Right cardiac atrium (tissue), 5 donors: ENCODE data around the gene TEX52. TPM values are rescaled to one million over a fixed set of nuclear protein-coding genes. Genes with fewer than 3 reads are reported as not detected.

ENCODE experiments used
- ATAC-seq, 2 donors: fragments of 200-7000 bp; cut with Tn5 transposase; one replicate each; pipeline versions ENCODE4 v1.8.0 to v1.9.1; 2020; ENCODE audit warnings: moderate library complexity in 2 of 2, mild to moderate bottlenecking in 1 of 2
- DNase-seq, 3 donors: peaks; one replicate each; pipeline ENCODE4 v3.0.0-alpha.2; 2020
- H3K27ac ChIP-seq: one replicate; pipeline ENCODE4 v1.5.1; 2013; ENCODE audit warnings: mild to moderate bottlenecking, low read length, control low read depth, moderate library complexity
- H3K27me3 ChIP-seq: one replicate; pipeline ENCODE4 v1.6.1; 2013; ENCODE audit not compliant: control insufficient read depth, insufficient read depth
- H3K4me1 ChIP-seq: one replicate; pipeline ENCODE4 v1.6.1; 2013; ENCODE audit warnings: low read length; ENCODE audit not compliant: control insufficient read depth, insufficient read depth
- H3K4me3 ChIP-seq: one replicate; pipeline ENCODE4 v1.5.1; 2013; ENCODE audit warnings: low read length, control low read depth
- H3K9me3 ChIP-seq: one replicate; pipeline ENCODE4 v1.6.1; 2013; ENCODE audit warnings: low read length; ENCODE audit not compliant: control insufficient read depth
- WGBS: extraction: QIAGEN DNeasy Blood & Tissue Kit; methylation state at CpG from one replicate; pipeline ENCODE4 v1.1.7; 2013; 5-methylcytosine and 5-hydroxymethylcytosine counted together
- intact Hi-C, 4 donors: fragments of 100-400 bp; cut with DNase I; formaldehyde crosslinking; loops; one replicate each; pipeline versions ENCODE4 v1.11.0 to v1.14.0; 2022 to 2023
- long read RNA-seq, 4 donors: library from polyadenylated mRNA; unstranded; transcript quantifications; one replicate each; pipeline ENCODE4 v2.0.0, GENCODE V29; 2020 to 2021
- polyA plus RNA-seq: library from polyadenylated mRNA; stranded (reverse); fragments of 200-250 nt; gene quantifications from one replicate; pipeline ENCODE4 v1.2.3, GENCODE V29; 2013
- total RNA-seq, 4 donors: library from RNA; stranded (reverse); fragmentation: NEBNext Ultra II Directional; extraction: Animal tissue kit (Norgen Biotek cat#: 25700); gene quantifications; one replicate each; pipeline ENCODE4 v1.2.1, GENCODE V29; 2021
- donor health status: healthy with polysubstance abuse.
- donor health status: DM: no; HTN: yes; CAD: no.
- donor health status: DM: no; HTN: no; CAD: no.
- donor health status: DM: no; HTN: yes; CAD: no; lungs with severe emphysema.
- donor health status: DM: yes; HTN: yes; CAD: no.

TEX52 gene
- not detected for total RNA-seq
- not detected for polyA plus RNA-seq
- long read RNA-seq, donor 1: 0 reads
- long read RNA-seq, donor 2: 0 reads
- long read RNA-seq, donor 3: 0 reads
- long read RNA-seq, donor 4: 0 reads

DNA sequence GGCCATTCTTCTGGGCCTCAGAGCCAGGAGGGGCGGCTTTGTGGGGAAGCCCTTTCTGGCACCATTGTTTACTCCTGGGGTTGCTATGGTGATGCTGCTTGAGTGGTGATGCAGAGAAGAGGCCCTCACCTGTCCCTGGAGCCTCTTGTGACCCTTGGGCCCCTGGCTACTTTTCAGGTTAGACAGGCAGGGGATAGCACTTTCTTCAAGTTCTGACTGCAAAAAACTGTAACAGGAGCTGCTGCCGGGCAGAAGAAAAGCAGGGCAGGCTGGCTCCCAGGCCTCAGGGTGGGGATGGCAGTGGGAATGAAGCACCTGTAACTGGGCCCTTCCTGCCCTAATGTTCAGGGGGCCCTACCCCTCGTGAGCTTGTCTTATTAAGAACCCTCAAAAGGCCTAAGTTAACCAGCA is at the start of gene TEX52:
TEX52 (minus strand) TSS at position 19 of the 411 bp plus-strand sequence; CDS start at position 6, 13 bp downstream.
- 87% methylated on average over 3 of the region's 3 CpGs for WGBS
- H3K4me3 ChIP-seq: no peak within 1 kb of the TSS
- no peak within 1 kb of the TSS for H3K27ac ChIP-seq
- no peaks in the 10 kb centered on the region for H3K9me3 ChIP-seq
- H3K4me1 ChIP-seq: no peaks in the 10 kb centered on the region
- DNase-seq: no peak
- ATAC-seq: no peak
- intact Hi-C loops: loop anchor here in 3 of 4 donors (10.0 kb wide), 1 partner anchor 178 kb away; no protein-coding TSS in a partner anchor
- H3K27me3 ChIP-seq: no peaks in the 10 kb centered on the region

DNA sequence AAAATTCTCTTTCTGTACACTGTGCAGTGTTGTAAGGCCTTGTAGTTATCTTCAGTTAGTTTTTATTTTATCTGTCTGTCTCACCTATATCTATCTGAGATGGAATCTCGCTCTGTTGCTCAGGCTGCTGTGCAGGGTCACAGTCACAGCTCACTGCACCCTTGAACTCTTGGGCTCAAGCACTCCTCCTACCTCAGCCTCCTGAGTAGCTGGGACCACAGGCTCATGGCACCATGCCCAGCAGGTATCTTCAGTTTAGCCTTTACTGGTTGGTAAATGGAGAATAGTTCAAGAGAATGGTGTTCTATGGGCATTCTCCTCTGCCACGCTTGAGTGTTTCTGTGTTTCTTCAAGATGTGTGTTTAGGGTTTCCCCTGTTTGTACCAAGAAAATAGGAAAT is 47.4 kb upstream of the TEX52 start:
- Histone ChIP-seq H3K4me3 (no peak overlapping the region), H3K27ac (no peak overlapping the region), H3K4me1 (peaks cover 3% of the 10 kb centered on the region), H3K27me3 (no peaks in the 10 kb centered on the region), H3K9me3 (no peaks in the 10 kb centered on the region)
- intact Hi-C loops: no loop called here
- WGBS: 94% methylated on average over 2 of the region's 2 CpGs
- ATAC-seq (no peak), DNase-seq (no peak)

- 17% methylated on average over 4 of the region's 4 CpGs for WGBS
- peak; percentile 27 to 79 (median 68) for DNase-seq
- H3K4me1 ChIP-seq: peaks cover 3% of the 10 kb centered on the region
- no peak overlapping the region for H3K4me3 ChIP-seq
- ATAC-seq: peak; percentile 98
- H3K27me3 ChIP-seq: no peaks in the 10 kb centered on the region
- H3K9me3 ChIP-seq: no peaks in the 10 kb centered on the region
- no peak overlapping the region for H3K27ac ChIP-seq
- intact Hi-C loops: no loop called here
These were observed 45.5 kb upstream of the TEX52 start for GRCh38 chr12:2902272-2902880.

DNA sequence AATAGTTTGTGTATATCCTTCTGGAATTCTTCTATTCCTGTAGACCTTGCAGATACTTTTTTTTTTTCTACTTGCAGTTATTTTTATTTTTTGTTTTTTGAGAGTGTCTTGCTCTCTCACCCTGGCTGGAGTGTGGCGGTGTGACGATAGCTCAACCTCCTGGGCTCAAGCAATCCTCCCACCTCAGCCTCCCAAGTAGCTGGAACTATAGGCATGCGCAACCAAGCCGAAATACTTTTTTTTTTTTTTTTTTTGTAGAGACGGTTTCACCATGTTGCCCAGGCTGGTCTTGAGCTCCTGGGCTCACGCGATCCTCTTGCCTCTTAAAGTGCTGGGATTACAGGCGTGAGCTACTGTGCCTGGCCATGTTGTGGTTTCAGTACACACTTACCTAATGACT is 43.8 kb upstream of the TEX52 start:
- ATAC-seq: no peak
- DNase-seq: no peak
- intact Hi-C loops: no loop called here
- H3K27ac ChIP-seq: no peak overlapping the region
- no peaks in the 10 kb centered on the region for H3K9me3 ChIP-seq
- peaks cover 4% of the 10 kb centered on the region for H3K4me1 ChIP-seq
- H3K4me3 ChIP-seq: no peak overlapping the region
- 88% methylated on average over 8 of the region's 8 CpGs for WGBS
- no peaks in the 10 kb centered on the region for H3K27me3 ChIP-seq

GRCh38 chr12:2897418-2897817 is 40.6 kb upstream of the TEX52 start:
- intact Hi-C loops: loop anchor here in 1 of 4 donors (10.0 kb wide), 1 partner anchor 47 kb away; no protein-coding TSS in a partner anchor
- peaks cover 4% of the 10 kb centered on the region for H3K4me1 ChIP-seq
- WGBS: 97% methylated on average over 5 of the region's 5 CpGs

GRCh38 chr12:2895511-2895910 is 38.7 kb upstream of the TEX52 start:
- Histone ChIP-seq H3K4me3 (no peak overlapping the region), H3K9me3 (no peaks in the 10 kb centered on the region), H3K4me1 (peaks cover 3% of the 10 kb centered on the region), H3K27me3 (no peaks in the 10 kb centered on the region), H3K27ac (no peak overlapping the region)
- no peak for DNase-seq
- intact Hi-C loops: loop anchor here in 1 of 4 donors (10.0 kb wide), 1 partner anchor 49 kb away; no protein-coding TSS in a partner anchor
- WGBS: 78% methylated on average over 2 of the region's 2 CpGs
- no peak for ATAC-seq

More at GRCh38 chr12:2897418-2897817, 40.6 kb upstream of the TEX52 start:
- no peaks in the 10 kb centered on the region for H3K27me3 ChIP-seq
- H3K4me3 ChIP-seq: no peak overlapping the region
- no peak for DNase-seq
- ATAC-seq: no peak
- H3K27ac ChIP-seq: no peak overlapping the region
- H3K9me3 ChIP-seq: no peaks in the 10 kb centered on the region

DNA sequence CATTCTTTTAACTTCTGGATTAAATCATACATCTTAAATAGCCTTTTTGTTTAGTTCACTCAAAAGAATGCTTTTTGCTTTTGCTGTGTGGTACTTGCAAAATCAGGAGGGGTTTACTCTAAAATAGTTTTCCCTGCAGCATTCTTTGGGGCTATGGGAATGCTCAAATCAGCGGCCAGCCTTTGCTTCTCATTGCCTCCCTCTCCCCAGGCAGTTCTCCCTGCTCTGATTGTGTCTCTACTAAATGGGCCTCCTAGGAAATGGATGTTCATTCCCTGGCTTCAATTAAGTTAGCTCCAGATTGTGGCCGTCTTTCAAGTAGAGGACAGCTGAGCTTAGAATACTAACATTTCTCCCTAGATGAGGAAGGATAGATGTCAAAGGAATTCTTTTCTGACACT is 38.2 kb upstream of the TEX52 start:
- ATAC-seq (no peak), DNase-seq (no peak)
- H3K9me3 ChIP-seq: no peaks in the 10 kb centered on the region
- no peaks in the 10 kb centered on the region for H3K27me3 ChIP-seq
- WGBS: 43% methylated on average over 2 of the region's 2 CpGs
- intact Hi-C loops: loop anchor here in 1 of 4 donors (10.0 kb wide), 1 partner anchor 50 kb away; no protein-coding TSS in a partner anchor
- peaks cover 3% of the 10 kb centered on the region for H3K4me1 ChIP-seq
- H3K27ac ChIP-seq: no peak overlapping the region
- no peak overlapping the region for H3K4me3 ChIP-seq

DNA sequence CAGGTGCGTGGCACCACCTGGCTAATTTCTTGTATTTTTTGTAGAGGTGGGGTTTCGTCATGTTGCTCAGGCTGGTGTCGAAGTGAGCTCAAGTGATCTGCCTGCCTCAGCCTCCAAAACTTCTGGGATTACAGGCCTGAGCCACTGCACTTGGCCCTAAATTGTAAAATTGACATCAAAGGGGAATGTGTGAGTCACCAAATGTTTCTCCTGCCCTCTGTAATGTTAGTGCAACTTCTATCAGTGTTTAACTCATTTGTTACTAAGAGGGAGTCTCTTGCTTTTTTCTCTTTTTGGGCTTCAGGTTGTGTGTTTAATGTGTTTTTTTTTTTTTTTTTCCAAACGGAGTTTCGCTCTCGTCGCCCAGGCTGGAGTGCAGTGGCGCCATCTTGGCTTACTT is 36.2 kb upstream of the TEX52 start:
- H3K4me3 ChIP-seq: no peak overlapping the region
- intact Hi-C loops: loop anchor here in 1 of 4 donors (10.0 kb wide), 1 partner anchor 52 kb away; no protein-coding TSS in a partner anchor
- no peaks in the 10 kb centered on the region for H3K9me3 ChIP-seq
- H3K27me3 ChIP-seq: no peaks in the 10 kb centered on the region
- WGBS: 87% methylated on average over 8 of the region's 8 CpGs
- peak in 1 of 3 donors; percentile 23 for DNase-seq
- no peak overlapping the region for H3K27ac ChIP-seq
- H3K4me1 ChIP-seq: peaks cover 1% of the 10 kb centered on the region
- ATAC-seq: no peak

GRCh38 chr12:2892246-2892645 is 35.4 kb upstream of the TEX52 start:
- WGBS: 78% methylated on average over 12 of the region's 12 CpGs
- intact Hi-C loops: loop anchor here in 1 of 4 donors (10.0 kb wide), 1 partner anchor 53 kb away; no protein-coding TSS in a partner anchor
- no peak for ATAC-seq
- H3K27me3 ChIP-seq: no peaks in the 10 kb centered on the region
- no peaks in the 10 kb centered on the region for H3K4me1 ChIP-seq
- no peak overlapping the region for H3K4me3 ChIP-seq
- DNase-seq: no peak
- H3K27ac ChIP-seq: no peak overlapping the region
- no peaks in the 10 kb centered on the region for H3K9me3 ChIP-seq

- peak in 2 of 3 donors; percentile 62 to 85 for DNase-seq
- peak; percentile 63 to 70 for ATAC-seq
- no peaks in the 10 kb centered on the region for H3K27me3 ChIP-seq
- peak overlapping the region; percentile 70 for H3K4me3 ChIP-seq
- no peaks in the 10 kb centered on the region for H3K9me3 ChIP-seq
- intact Hi-C loops: loop anchor here in 1 of 4 donors (10.0 kb wide), 1 partner anchor 53 kb away; no protein-coding TSS in a partner anchor
- 19% methylated on average over 42 of the region's 42 CpGs for WGBS
- no peaks in the 10 kb centered on the region for H3K4me1 ChIP-seq
- peak overlapping the region; percentile 87 for H3K27ac ChIP-seq
These were observed 34.6 kb upstream of the TEX52 start for GRCh38 chr12:2891240-2892053.
